AG09309 (cell line): ENCODE results near the gene RNF13.

Source experiments
- DNase-seq: peaks from one replicate; pipeline ENCODE4 v3.0.0-alpha.2; 2010; ENCODE audit warnings: low read depth
- H3K4me3 ChIP-seq: 2 replicates; pipeline ENCODE4 v1.5.1; 2011; ENCODE audit warnings: mild to moderate bottlenecking, low read depth, low read length, moderate library complexity; ENCODE audit not compliant: control insufficient read depth
- CTCF ChIP-seq: IDR thresholded peaks from 2 replicates; pipeline ENCODE4 v1.5.1; 2011; ENCODE audit warnings: mild to moderate bottlenecking, low read depth, low read length, inconsistent platforms; ENCODE audit not compliant: insufficient read depth, control insufficient read depth; ENCODE audit errors: missing control alignments

Gene RNF13

GRCh38 chr3:150005243-150006112 lies 192.5 kb downstream of the RNF13 start:
- H3K4me3 ChIP-seq, result no peak overlapping the region
- TF ChIP-seq CTCF, result no peak
- DNase-seq, result no peak

- no peak for DNase-seq
- no peak overlapping the region for H3K4me3 ChIP-seq
- TF ChIP-seq CTCF, result no peak
These were observed 193.8 kb downstream of the RNF13 start for GRCh38 chr3:150006794-150007193.
